A549 (cell line): ENCODE data around the gene CXCL5. TPM values are rescaled to one million over a fixed set of nuclear protein-coding genes. Genes with fewer than 3 reads are reported as not detected.
"Not testable (repeated sequence)": the region's sequence is repeated elsewhere in the genome, so short reads cannot be mapped to it uniquely, and the experiment has no call there.

Experiments
- ATAC-seq, 2 experiments: fragments of 200-7000 bp in 1 of 2; fragments of >200 bp in 1 of 2; cut with Nextera tagmentation in 1 of 2; cut with Tn5 transposase in 1 of 2; 3 replicates each; pipeline versions ENCODE4 v1.8.0 to v1.9.1; 2018 to 2020; ENCODE audit warnings: mild to moderate bottlenecking in 1 of 2, moderate library complexity in 1 of 2
- CTCF ChIA-PET: fragments of 300-600 bp; sonication (Branson Sonifier 250); formaldehyde crosslinking; extraction: SDS; loops from one replicate; lab custom pipeline; 2021; ENCODE audit warnings: antibody characterized with exemption, inconsistent platforms; lab: Yijun Ruan, JAX
- POLR2A ChIA-PET: fragments of 350-600 bp; formaldehyde crosslinking; extraction: SDS; loops from one replicate; lab custom pipeline; 2021; ENCODE audit warnings: antibody characterized with exemption, inconsistent platforms; lab: Yijun Ruan, JAX
- DNase-seq, 2 experiments: peaks; one replicate each; pipeline versions ENCODE4 v3.0.0 to v3.0.0-alpha.2; 2011 to 2016; ENCODE audit warnings: low read depth in 1 of 2, low spot score in 1 of 2
- FAIRE-seq: peaks from 2 replicates; lab custom pipeline; 2011; peaks lifted over from hg19 to GRCh38; lab: Jason Lieb, UNC
- H3K27ac ChIP-seq, 2 experiments: fragments of >200 bp; sonication (Bioruptor Twin); formaldehyde crosslinking; 3 replicates each; pipeline ENCODE4 v1.5.1; 2016 to 2017
- H3K4me1 ChIP-seq: fragments of >200 bp; sonication (Bioruptor Twin); formaldehyde crosslinking; 3 replicates; pipeline ENCODE4 v1.6.1; 2016
- H3K4me2 ChIP-seq: fragments of >200 bp; sonication (Bioruptor Twin); formaldehyde crosslinking; 3 replicates; pipeline ENCODE4 v1.6.1; 2016
- H3K4me3 ChIP-seq: fragments of >200 bp; sonication (Bioruptor Twin); formaldehyde crosslinking; 3 replicates; pipeline ENCODE4 v1.5.1; 2016
- H3K9me3 ChIP-seq: fragments of >200 bp; sonication (Bioruptor Twin); formaldehyde crosslinking; 3 replicates; pipeline ENCODE4 v1.6.1; 2016
- BCL3 ChIP-seq: fragments of >200 bp; sonication (Bioruptor Twin); formaldehyde crosslinking; IDR thresholded peaks from 3 replicates; pipeline ENCODE4 v1.6.1; 2016
- BHLHE40 ChIP-seq: IDR thresholded peaks from 2 replicates; pipeline ENCODE4 v1.6.1; 2012; ENCODE audit warnings: low read depth, low read length, inconsistent platforms
- CBX8 ChIP-seq: fragments of 200-600 bp; sonication (generic); IDR thresholded peaks from 2 replicates; pipeline ENCODE4 v1.6.1; 2016
- CEBPB ChIP-seq, 2 experiments: fragments of >200 bp in 1 of 2; sonication (Bioruptor Twin) in 1 of 2; formaldehyde crosslinking in 1 of 2; IDR thresholded peaks; 2 replicates each; pipeline ENCODE4 v1.6.1; 2012 to 2016
- ELK1 ChIP-seq: fragments of 150-350 bp; IDR thresholded peaks from 2 replicates; pipeline ENCODE4 v1.6.1; 2014; ENCODE audit warnings: low read depth, mild to moderate bottlenecking, low read length
- FOXS1 ChIP-seq: fragments of 250-450 bp; sonication (Bioruptor Pico); IDR thresholded peaks from 2 replicates; pipeline ENCODE4 v1.5.0; 2020; ENCODE audit warnings: mild to moderate bottlenecking, moderate library complexity
- JUN ChIP-seq, 2 experiments: fragments of >200 bp; sonication (Bioruptor Twin); formaldehyde crosslinking; IDR thresholded peaks; 2 replicates in 1 of 2; 3 replicates in 1 of 2; pipeline ENCODE4 v1.6.1; 2016 to 2017
- KDM5A ChIP-seq: fragments of 200-600 bp; sonication (generic); IDR thresholded peaks from 2 replicates; pipeline ENCODE4 v1.6.1; 2016; ENCODE audit warnings: antibody characterized with exemption, mild to moderate bottlenecking
- MAFK ChIP-seq: fragments of 450-650 bp; IDR thresholded peaks from 2 replicates; pipeline ENCODE4 v1.6.1; 2014; ENCODE audit not compliant: partially characterized antibody
- NFE2L2 ChIP-seq: fragments of 150-350 bp; conservative IDR thresholded peaks from 2 replicates; pipeline ENCODE4 v1.6.1; 2014; ENCODE audit warnings: low read length
- PHF8 ChIP-seq: fragments of 200-600 bp; sonication (generic); IDR thresholded peaks from 2 replicates; pipeline ENCODE4 v1.6.1; 2016; ENCODE audit warnings: low read depth, mild to moderate bottlenecking, antibody characterized with exemption, moderate library complexity, borderline replicate concordance
- RNF2 ChIP-seq: fragments of 200-600 bp; sonication (generic); IDR thresholded peaks from 2 replicates; pipeline ENCODE4 v1.6.1; 2016; ENCODE audit warnings: low read depth, mild to moderate bottlenecking, antibody characterized with exemption, moderate library complexity, borderline replicate concordance
- SREBF2 ChIP-seq: fragments of 450-650 bp; IDR thresholded peaks from 2 replicates; pipeline ENCODE4 v1.6.1; 2014; ENCODE audit warnings: mild to moderate bottlenecking, moderate library complexity
- TFCP2L1 ChIP-seq: fragments of 250-450 bp; sonication (Bioruptor Pico); IDR thresholded peaks from 2 replicates; pipeline ENCODE4 v1.5.0; 2021; ENCODE audit warnings: mild to moderate bottlenecking
- USF2 ChIP-seq: fragments of 450-650 bp; IDR thresholded peaks from 2 replicates; pipeline ENCODE4 v1.6.1; 2014; ENCODE audit warnings: antibody characterized with exemption
- ZC3H11A ChIP-seq: fragments of 450-650 bp; IDR thresholded peaks from 2 replicates; pipeline ENCODE4 v1.6.1; 2014; ENCODE audit warnings: antibody characterized with exemption, mild to moderate bottlenecking
- ZNF302 ChIP-seq: fragments of 250-450 bp; sonication (Bioruptor Pico); IDR thresholded peaks from 2 replicates; pipeline ENCODE4 v1.9.0; 2021; ENCODE audit warnings: inconsistent platforms, mild to moderate bottlenecking, moderate library complexity
- WGBS: methylation state at CpG from one replicate; pipeline ENCODE4 v1.1.6; 2017; ENCODE audit errors: missing lambda C conversion rate; 5-methylcytosine and 5-hydroxymethylcytosine counted together
- polyA plus RNA-seq, 4 experiments: library from polyadenylated mRNA; depleted of rRNA in 3 of 4; stranded (reverse); fragments of >200 nt; fragmentation: RNase III in 1 of 4; extraction: RNeasy Plus Mini Kit Qiagen cat#74134 plus additional on column Dnase treatment in 1 of 4; gene quantifications; 2 replicates in 3 of 4; 3 replicates in 1 of 4; pipeline ENCODE4 v1.2.3, GENCODE V29; 2011 to 2017
- TF ChIP-seq, protein P1 (sequence below): IDR thresholded peaks from 2 replicates; pipeline ENCODE4 v1.6.1; 2012
- TF ChIP-seq, protein P2 (sequence below): fragments of >200 bp; sonication (Bioruptor Twin); formaldehyde crosslinking; IDR thresholded peaks from 3 replicates; pipeline ENCODE4 v1.5.1; 2016
- TF ChIP-seq, protein P3 (sequence below): fragments of 200-600 bp; sonication (generic); IDR thresholded peaks from 2 replicates; pipeline ENCODE4 v1.6.1; 2016; ENCODE audit warnings: antibody characterized with exemption, mild to moderate bottlenecking, moderate library complexity

Gene CXCL5
- polyA plus RNA-seq, 2 of the 4 experiments (the other 2 are of a cell fraction): 127 to 195 TPM

DNA sequence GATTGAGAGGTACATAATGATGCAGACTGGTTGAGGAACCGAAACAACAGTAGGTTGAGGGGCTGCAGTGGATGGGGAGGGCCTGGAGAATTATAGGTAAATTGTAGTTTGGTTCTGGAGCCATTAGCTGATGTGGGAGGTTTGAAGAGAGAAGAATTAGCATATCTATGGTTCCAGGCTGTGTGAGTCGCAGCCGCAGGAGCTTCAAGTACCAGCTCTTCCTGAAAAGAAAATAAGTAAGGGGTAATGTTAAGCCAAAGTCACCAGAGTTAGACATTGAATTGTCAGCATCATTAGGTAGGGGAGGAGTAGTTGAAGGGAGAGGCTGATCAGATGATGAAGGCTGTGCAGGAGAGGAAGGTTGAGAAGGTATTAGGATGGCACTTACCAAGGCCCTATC is 46.1 kb downstream of the CXCL5 start:
- ATAC-seq (no peak), DNase-seq (no peak), FAIRE-seq (no peak)
- no peak overlapping the region for H3K4me2 ChIP-seq
- POLR2A ChIA-PET: no interaction called here
- no peaks in the 10 kb centered on the region for H3K4me1 ChIP-seq
- TF ChIP-seq CBX8 (no peak), KDM5A (no peak), RNF2 (no peak), BCL3 (no peak), SREBF2 (no peak), ELK1 (no peak), PHF8 (no peak), BHLHE40 (no peak), TFCP2L1 (CRISPR knock-in tag) (no peak), FOXS1 (CRISPR knock-in tag) (no peak), CEBPB (IDR thresholded peaks at IDR 0.05) (no peak), ZC3H11A (no peak)
- TF ChIP-seq, protein P1, sequence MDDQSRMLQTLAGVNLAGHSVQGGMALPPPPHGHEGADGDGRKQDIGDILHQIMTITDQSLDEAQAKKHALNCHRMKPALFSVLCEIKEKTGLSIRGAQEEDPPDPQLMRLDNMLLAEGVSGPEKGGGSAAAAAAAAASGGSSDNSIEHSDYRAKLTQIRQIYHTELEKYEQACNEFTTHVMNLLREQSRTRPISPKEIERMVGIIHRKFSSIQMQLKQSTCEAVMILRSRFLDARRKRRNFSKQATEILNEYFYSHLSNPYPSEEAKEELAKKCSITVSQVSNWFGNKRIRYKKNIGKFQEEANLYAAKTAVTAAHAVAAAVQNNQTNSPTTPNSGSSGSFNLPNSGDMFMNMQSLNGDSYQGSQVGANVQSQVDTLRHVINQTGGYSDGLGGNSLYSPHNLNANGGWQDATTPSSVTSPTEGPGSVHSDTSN: no peak
- TF ChIP-seq, protein P2, sequence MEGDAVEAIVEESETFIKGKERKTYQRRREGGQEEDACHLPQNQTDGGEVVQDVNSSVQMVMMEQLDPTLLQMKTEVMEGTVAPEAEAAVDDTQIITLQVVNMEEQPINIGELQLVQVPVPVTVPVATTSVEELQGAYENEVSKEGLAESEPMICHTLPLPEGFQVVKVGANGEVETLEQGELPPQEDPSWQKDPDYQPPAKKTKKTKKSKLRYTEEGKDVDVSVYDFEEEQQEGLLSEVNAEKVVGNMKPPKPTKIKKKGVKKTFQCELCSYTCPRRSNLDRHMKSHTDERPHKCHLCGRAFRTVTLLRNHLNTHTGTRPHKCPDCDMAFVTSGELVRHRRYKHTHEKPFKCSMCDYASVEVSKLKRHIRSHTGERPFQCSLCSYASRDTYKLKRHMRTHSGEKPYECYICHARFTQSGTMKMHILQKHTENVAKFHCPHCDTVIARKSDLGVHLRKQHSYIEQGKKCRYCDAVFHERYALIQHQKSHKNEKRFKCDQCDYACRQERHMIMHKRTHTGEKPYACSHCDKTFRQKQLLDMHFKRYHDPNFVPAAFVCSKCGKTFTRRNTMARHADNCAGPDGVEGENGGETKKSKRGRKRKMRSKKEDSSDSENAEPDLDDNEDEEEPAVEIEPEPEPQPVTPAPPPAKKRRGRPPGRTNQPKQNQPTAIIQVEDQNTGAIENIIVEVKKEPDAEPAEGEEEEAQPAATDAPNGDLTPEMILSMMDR: no peak
- no peak overlapping the region for H3K4me3 ChIP-seq
- CTCF ChIA-PET: interaction anchor here (1.1 kb wide), 1 partner anchor 196 kb away, joined by 3 read pairs; no protein-coding TSS in a partner anchor
- no peaks in the 10 kb centered on the region; the same call in 2 of the 3 replicates for H3K9me3 ChIP-seq
- H3K27ac ChIP-seq: no peak overlapping the region
- WGBS: 93% methylated on average over 3 of the region's 3 CpGs

DNA sequence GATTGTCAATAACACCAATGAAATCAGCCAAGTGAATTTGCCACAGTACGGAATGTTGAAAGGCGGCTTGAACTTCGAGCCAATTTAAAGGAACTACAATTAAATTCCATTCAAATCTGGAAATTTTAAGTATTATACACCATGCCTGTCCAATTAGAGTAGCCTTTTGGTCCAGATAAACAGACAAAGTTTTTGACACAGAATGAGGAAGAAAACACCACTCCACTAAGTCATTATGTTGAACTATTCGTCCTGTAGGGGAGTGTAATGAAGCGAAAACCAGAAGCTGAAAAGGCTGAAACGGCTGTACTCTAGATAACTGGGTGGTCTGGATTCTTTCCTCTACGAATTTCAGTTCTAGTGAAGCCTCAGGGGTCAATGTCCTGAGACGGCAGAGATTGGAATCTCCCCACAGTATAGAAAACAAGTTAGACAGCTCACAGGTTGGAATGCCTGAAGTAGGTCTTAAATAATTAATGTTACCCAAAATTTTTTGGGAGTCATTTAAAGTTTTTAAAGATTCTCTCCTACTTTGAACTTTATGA is 48.0 kb downstream of the CXCL5 start:
- FAIRE-seq, H3K4me1 ChIP-seq, H3K9me3 ChIP-seq, H3K27ac ChIP-seq, ATAC-seq, DNase-seq, H3K4me2 ChIP-seq, POLR2A ChIA-PET, H3K4me3 ChIP-seq, CTCF ChIA-PET: not testable (repeated sequence)
- WGBS: 69% methylated on average over 8 of the region's 8 CpGs

DNA sequence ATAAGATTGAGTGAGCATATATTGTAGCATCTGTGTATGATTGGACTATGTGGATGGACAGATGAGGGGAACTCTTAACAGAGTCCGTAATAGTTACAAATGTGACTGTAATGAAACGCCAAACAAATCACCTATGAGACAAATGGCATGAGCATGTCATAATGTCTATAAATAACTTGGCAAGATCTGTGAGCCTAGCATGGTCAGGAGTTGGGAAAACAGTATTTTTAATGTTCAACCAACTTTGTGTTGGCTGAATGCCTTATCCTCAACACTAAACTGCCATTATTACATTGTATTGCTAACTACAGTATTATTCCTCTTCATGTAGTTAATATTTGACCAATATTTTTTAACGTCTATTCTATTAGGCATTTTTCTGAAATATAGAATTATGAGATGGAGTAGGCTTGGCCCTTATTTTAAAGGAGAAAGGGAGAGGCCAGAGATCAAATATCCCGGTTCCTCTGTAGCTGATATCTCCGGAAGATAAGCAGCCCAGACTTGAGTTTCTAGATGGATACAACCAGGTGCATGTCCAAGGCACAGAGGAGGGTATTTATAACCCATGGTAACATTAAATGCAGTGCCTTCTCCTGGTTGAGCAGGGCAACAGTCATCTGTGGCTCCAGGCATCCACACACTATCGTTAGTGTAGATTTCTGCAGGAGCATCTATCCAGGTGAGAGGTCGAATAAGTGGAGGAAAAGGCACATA is 49.3 kb downstream of the CXCL5 start:
- WGBS: 73% methylated on average over 7 of the region's 7 CpGs
- no peaks in the 10 kb centered on the region for H3K9me3 ChIP-seq
- H3K4me3 ChIP-seq: no peak overlapping the region
- FAIRE-seq: no peak
- no peak for DNase-seq
- ChIA-PET POLR2A (no interaction called here), CTCF (no interaction called here)
- no peak for ATAC-seq
- no peak overlapping the region for H3K4me2 ChIP-seq
- H3K27ac ChIP-seq: no peak overlapping the region
- H3K4me1 ChIP-seq: no peaks in the 10 kb centered on the region
- TF ChIP-seq BCL3: no peak
- no peak for TF ChIP-seq RNF2
- no peak for TF ChIP-seq SREBF2
- TF ChIP-seq JUN (IDR thresholded peaks at IDR 0.05): no peak
- TF ChIP-seq CBX8: no peak
- TF ChIP-seq BHLHE40: no peak
- no peak for TF ChIP-seq PHF8
- no peak for TF ChIP-seq MAFK
- TF ChIP-seq USF2: no peak
- no peak for TF ChIP-seq NFE2L2
- TF ChIP-seq, protein P3, sequence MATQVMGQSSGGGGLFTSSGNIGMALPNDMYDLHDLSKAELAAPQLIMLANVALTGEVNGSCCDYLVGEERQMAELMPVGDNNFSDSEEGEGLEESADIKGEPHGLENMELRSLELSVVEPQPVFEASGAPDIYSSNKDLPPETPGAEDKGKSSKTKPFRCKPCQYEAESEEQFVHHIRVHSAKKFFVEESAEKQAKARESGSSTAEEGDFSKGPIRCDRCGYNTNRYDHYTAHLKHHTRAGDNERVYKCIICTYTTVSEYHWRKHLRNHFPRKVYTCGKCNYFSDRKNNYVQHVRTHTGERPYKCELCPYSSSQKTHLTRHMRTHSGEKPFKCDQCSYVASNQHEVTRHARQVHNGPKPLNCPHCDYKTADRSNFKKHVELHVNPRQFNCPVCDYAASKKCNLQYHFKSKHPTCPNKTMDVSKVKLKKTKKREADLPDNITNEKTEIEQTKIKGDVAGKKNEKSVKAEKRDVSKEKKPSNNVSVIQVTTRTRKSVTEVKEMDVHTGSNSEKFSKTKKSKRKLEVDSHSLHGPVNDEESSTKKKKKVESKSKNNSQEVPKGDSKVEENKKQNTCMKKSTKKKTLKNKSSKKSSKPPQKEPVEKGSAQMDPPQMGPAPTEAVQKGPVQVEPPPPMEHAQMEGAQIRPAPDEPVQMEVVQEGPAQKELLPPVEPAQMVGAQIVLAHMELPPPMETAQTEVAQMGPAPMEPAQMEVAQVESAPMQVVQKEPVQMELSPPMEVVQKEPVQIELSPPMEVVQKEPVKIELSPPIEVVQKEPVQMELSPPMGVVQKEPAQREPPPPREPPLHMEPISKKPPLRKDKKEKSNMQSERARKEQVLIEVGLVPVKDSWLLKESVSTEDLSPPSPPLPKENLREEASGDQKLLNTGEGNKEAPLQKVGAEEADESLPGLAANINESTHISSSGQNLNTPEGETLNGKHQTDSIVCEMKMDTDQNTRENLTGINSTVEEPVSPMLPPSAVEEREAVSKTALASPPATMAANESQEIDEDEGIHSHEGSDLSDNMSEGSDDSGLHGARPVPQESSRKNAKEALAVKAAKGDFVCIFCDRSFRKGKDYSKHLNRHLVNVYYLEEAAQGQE: no peak
- no peak for TF ChIP-seq ZNF302 (CRISPR knock-in tag)
